Spleen (tissue), 11 donors: ENCODE results near the gene TP53I3. TPM values are rescaled to one million over a fixed set of nuclear protein-coding genes. Genes with fewer than 3 reads are reported as not detected.

Experiments used
- DNase-seq: peaks from one replicate; pipeline ENCODE4 v3.0.0-alpha.2; 2020
- H3K27ac ChIP-seq, 8 donors: fragments of 200-600 bp; sonication (generic) in 7 of 8; 1 replicate in 4 of 8; 2 replicates in 4 of 8; pipeline versions ENCODE4 v1.5.0 to v1.8.0; 2016 to 2021; ENCODE audit warnings: inconsistent platforms in 4 of 8, mild to moderate bottlenecking in 4 of 8, moderate library complexity in 1 of 8
- H3K27me3 ChIP-seq, 7 donors: fragments of 200-600 bp; sonication (generic) in 6 of 7; replicated peaks in 1 of 7; 1 replicate in 4 of 7; 2 replicates in 3 of 7; pipeline versions ENCODE4 v1.5.0 to v1.8.0; 2016 to 2021; ENCODE audit warnings: inconsistent platforms in 3 of 7, mild to moderate bottlenecking in 1 of 7
- H3K36me3 ChIP-seq, 6 donors: fragments of 200-600 bp; sonication (generic) in 5 of 6; 1 replicate in 4 of 6; 2 replicates in 2 of 6; pipeline versions ENCODE4 v1.5.0 to v1.8.0; 2016 to 2021; ENCODE audit warnings: inconsistent platforms in 2 of 6
- H3K4me1 ChIP-seq, 6 donors: fragments of 200-600 bp; sonication (generic) in 5 of 6; 1 replicate in 3 of 6; 2 replicates in 3 of 6; pipeline versions ENCODE4 v1.5.0 to v1.8.0; 2016 to 2021; ENCODE audit warnings: inconsistent platforms in 3 of 6
- H3K4me3 ChIP-seq, 8 donors: fragments of 200-600 bp; sonication (generic) in 7 of 8; 1 replicate in 4 of 8; 2 replicates in 4 of 8; pipeline versions ENCODE4 v1.5.0 to v1.8.0; 2016 to 2021; ENCODE audit warnings: inconsistent platforms in 4 of 8, mild to moderate bottlenecking in 4 of 8, moderate library complexity in 2 of 8
- H3K9me3 ChIP-seq, 8 donors: fragments of 200-600 bp; sonication (generic) in 7 of 8; 1 replicate in 4 of 8; 2 replicates in 4 of 8; pipeline versions ENCODE4 v1.5.0 to v1.8.0; 2016 to 2021; ENCODE audit warnings: inconsistent platforms in 4 of 8
- CTCF ChIP-seq, 11 experiments: fragments of 200-600 bp in 7 of 11; fragments of 450-650 bp in 4 of 11; sonication (generic) in 4 of 11; IDR thresholded peaks in 8 of 11; conservative IDR thresholded peaks in 3 of 11; 1 replicate in 7 of 11; 2 replicates in 4 of 11; pipeline versions ENCODE4 v1.4.0 to v1.8.0; 2016 to 2021; ENCODE audit warnings: antibody characterized with exemption in 11 of 11, inconsistent platforms in 4 of 11, mild to moderate bottlenecking in 1 of 11
- POLR2A ChIP-seq, 3 donors: fragments of 450-650 bp; IDR thresholded peaks; one replicate each; pipeline ENCODE4 v1.5.1; 2017; ENCODE audit warnings: antibody characterized with exemption in 3 of 3, mild to moderate bottlenecking in 1 of 3
- POLR2AphosphoS5 ChIP-seq, 3 donors: sonication (generic); formaldehyde crosslinking; IDR thresholded peaks; one replicate each; pipeline ENCODE4 v1.5.1; 2017; ENCODE audit warnings: antibody characterized with exemption in 3 of 3
- WGBS, 5 donors: extraction: QIAGEN DNeasy Blood & Tissue Kit in 3 of 5; methylation state at CpG; one replicate each; pipeline versions ENCODE4 v1.1.5 to v1.1.7; 2013 to 2018; 5-methylcytosine and 5-hydroxymethylcytosine counted together
- intact Hi-C: fragments of 100-400 bp; cut with DNase I; formaldehyde crosslinking; loops from one replicate; pipeline ENCODE4 v1.15.0; 2023; ENCODE audit warnings: low total_unique reads
- polyA plus RNA-seq, 3 donors: library from polyadenylated mRNA; stranded (reverse); fragments of 200-250 nt; gene quantifications; one replicate each; pipeline ENCODE4 v1.2.1, GENCODE V29; 2013
- total RNA-seq, 7 donors: library from RNA; depleted of rRNA in 3 of 7; stranded (reverse); fragments of >200 nt in 3 of 7; fragmentation: NEBNext Ultra II Directional in 4 of 7; extraction: Animal tissue kit (Norgen Biotek cat#: 25700) in 4 of 7; gene quantifications; one replicate each; pipeline versions ENCODE4 v1.1.0 to v1.2.1, GENCODE V29; 2016 to 2021
- donor health status: healthy with polysubstance abuse.
- donor health status: DM: no; HTN: no; CAD: no; lungs with moderate emphysema.
- donor health status: DM: no; HTN: no; CAD: no.
- donor health status: Bipolar disorder and iron deficiency.
- donor health status: healthy.
- donor health status: DM: no; HTN: no; CAD: no.
- donor health status: DM: yes; HTN: yes; CAD: no.

Gene TP53I3
- total and polyA plus RNA-seq, 10 donors: 7.1 to 17.6 (median 10.7) TPM

GRCh38 chr2:24123922-24124580, 39.4 kb upstream of the TP53I3 start:
- intact Hi-C loops: no loop called here
- H3K4me3 ChIP-seq: peak overlapping the region; percentile 63 to 84 (median 68)
- H3K27me3 ChIP-seq: no peaks in the 10 kb centered on the region
- no peaks in the 10 kb centered on the region for H3K36me3 ChIP-seq
- peaks cover 4 to 27% (median 22%) of the 10 kb centered on the region in 6 donors for H3K4me1 ChIP-seq
- H3K27ac ChIP-seq: peak overlapping the region; percentile 58 to 93 (median 88)
- TF ChIP-seq POLR2A (IDR thresholded peaks at IDR 0.05) (no peak), CTCF (IDR thresholded peaks at IDR 0.05 in 8 of 11, conservative IDR thresholded peaks at IDR 0.05 in 3 of 11) (no peak), POLR2AphosphoS5 (IDR thresholded peaks at IDR 0.05) (no peak)
- 7 to 16% (median 10%) methylated on average over 9 of the region's 9 CpGs for WGBS, 5 donors
- DNase-seq: no peak
- H3K9me3 ChIP-seq: no peaks in the 10 kb centered on the region

GRCh38 chr2:24123195-24123921, 38.7 kb upstream of the TP53I3 start, which contains the start of the genes FAM228B and PFN4:
TSS of gene FAM228B (plus strand) at chr2:24123469. CDS start at chr2:24124362, 893 bp downstream.
TSS of gene PFN4 (minus strand) at chr2:24123334. CDS start at chr2:24122535, 799 bp downstream.
- TF ChIP-seq POLR2A (IDR thresholded peaks at IDR 0.05) (peak in 1 of 3 donors; percentile 27), CTCF (IDR thresholded peaks at IDR 0.05 in 8 of 11, conservative IDR thresholded peaks at IDR 0.05 in 3 of 11) (no peak), POLR2AphosphoS5 (IDR thresholded peaks at IDR 0.05) (peak; percentile 90 to 94 (median 90))
- 0 to 1% (median 0%) methylated on average over 52 to 103 of the region's 103 CpGs for WGBS, 5 donors
- Histone ChIP-seq H3K27me3 (no peaks in the 10 kb centered on the region), H3K4me3 (peak within 1 kb of the TSS; percentile 63 to 84 (median 68)), H3K36me3 (no peaks in the 10 kb centered on the region), H3K27ac (peak within 1 kb of the TSS; percentile 58 to 93 (median 88)), H3K9me3 (no peaks in the 10 kb centered on the region), H3K4me1 (peaks cover 4 to 27% (median 22%) of the 10 kb centered on the region in 6 donors)
- peak; percentile 96 for DNase-seq
- intact Hi-C loops: no loop called here

GRCh38 chr2:24122366-24123194, 37.9 kb upstream of the TP53I3 start:
- Histone ChIP-seq H3K27me3 (no peaks in the 10 kb centered on the region), H3K36me3 (no peaks in the 10 kb centered on the region), H3K4me3 (peak overlapping the region; percentile 63 to 84 (median 68)), H3K9me3 (no peaks in the 10 kb centered on the region), H3K27ac (peak overlapping the region; percentile 58 to 93 (median 88)), H3K4me1 (peaks cover 4 to 27% (median 22%) of the 10 kb centered on the region in 6 donors)
- no peak for DNase-seq
- TF ChIP-seq POLR2AphosphoS5 (IDR thresholded peaks at IDR 0.05) (no peak), CTCF (IDR thresholded peaks at IDR 0.05 in 8 of 11, conservative IDR thresholded peaks at IDR 0.05 in 3 of 11) (no peak), POLR2A (IDR thresholded peaks at IDR 0.05) (no peak)
- intact Hi-C loops: no loop called here
- 9 to 13% (median 10%) methylated on average over 14 to 15 of the region's 15 CpGs for WGBS, 5 donors
